D721Med (cell line): ENCODE results near the gene CLDN9.
A peak's percentile ranks its signal among the peaks of the same experiment; 100 is the strongest.

ENCODE experiments used
- DNase-seq: peaks from one replicate; pipeline ENCODE4 v3.0.0; 2011; ENCODE audit warnings: low spot score; ENCODE audit not compliant: insufficient read length
- FAIRE-seq: peaks from 2 replicates; lab custom pipeline; 2011; peaks lifted over from hg19 to GRCh38; lab: Jason Lieb, UNC
- TF ChIP-seq, protein P1 (sequence below): IDR thresholded peaks from 2 replicates; pipeline ENCODE4 v1.5.1; 2012; ENCODE audit warnings: mild to moderate bottlenecking, control low read depth; ENCODE audit not compliant: insufficient read depth; ENCODE audit errors: missing control alignments

The CLDN9 gene

DNA sequence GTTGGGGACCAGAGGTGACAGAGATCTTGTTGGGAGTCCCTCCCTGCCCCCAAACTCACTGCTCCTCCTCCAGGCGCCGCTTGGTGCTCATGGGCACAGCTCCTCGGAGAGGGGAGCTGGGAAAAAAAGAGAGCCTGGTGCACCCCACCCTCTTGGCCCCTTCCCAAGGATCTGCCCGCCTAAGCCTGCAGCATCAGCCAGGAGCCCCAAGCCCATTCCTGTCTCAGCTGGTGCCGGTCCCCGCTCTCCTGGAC, 10.6 kb downstream of the CLDN9 start:
- FAIRE-seq (no peak), DNase-seq (no peak)
- TF ChIP-seq, protein P1, sequence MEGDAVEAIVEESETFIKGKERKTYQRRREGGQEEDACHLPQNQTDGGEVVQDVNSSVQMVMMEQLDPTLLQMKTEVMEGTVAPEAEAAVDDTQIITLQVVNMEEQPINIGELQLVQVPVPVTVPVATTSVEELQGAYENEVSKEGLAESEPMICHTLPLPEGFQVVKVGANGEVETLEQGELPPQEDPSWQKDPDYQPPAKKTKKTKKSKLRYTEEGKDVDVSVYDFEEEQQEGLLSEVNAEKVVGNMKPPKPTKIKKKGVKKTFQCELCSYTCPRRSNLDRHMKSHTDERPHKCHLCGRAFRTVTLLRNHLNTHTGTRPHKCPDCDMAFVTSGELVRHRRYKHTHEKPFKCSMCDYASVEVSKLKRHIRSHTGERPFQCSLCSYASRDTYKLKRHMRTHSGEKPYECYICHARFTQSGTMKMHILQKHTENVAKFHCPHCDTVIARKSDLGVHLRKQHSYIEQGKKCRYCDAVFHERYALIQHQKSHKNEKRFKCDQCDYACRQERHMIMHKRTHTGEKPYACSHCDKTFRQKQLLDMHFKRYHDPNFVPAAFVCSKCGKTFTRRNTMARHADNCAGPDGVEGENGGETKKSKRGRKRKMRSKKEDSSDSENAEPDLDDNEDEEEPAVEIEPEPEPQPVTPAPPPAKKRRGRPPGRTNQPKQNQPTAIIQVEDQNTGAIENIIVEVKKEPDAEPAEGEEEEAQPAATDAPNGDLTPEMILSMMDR = no peak

- FAIRE-seq (no peak), DNase-seq (peak; percentile 94)
- TF ChIP-seq, protein P1 = no peak
Measured at GRCh38 chr16:3023669-3024478, 11.2 kb downstream of the CLDN9 start, which contains the start of the genes HCFC1R1 and THOC6. Gene HCFC1R1, minus strand, starts transcription at chr16:3023942. Its CDS starts 1 bp downstream, at chr16:3023941. Gene THOC6, plus strand, starts transcription at chr16:3024035. Its CDS starts 292 bp downstream, at chr16:3024327.

DNA sequence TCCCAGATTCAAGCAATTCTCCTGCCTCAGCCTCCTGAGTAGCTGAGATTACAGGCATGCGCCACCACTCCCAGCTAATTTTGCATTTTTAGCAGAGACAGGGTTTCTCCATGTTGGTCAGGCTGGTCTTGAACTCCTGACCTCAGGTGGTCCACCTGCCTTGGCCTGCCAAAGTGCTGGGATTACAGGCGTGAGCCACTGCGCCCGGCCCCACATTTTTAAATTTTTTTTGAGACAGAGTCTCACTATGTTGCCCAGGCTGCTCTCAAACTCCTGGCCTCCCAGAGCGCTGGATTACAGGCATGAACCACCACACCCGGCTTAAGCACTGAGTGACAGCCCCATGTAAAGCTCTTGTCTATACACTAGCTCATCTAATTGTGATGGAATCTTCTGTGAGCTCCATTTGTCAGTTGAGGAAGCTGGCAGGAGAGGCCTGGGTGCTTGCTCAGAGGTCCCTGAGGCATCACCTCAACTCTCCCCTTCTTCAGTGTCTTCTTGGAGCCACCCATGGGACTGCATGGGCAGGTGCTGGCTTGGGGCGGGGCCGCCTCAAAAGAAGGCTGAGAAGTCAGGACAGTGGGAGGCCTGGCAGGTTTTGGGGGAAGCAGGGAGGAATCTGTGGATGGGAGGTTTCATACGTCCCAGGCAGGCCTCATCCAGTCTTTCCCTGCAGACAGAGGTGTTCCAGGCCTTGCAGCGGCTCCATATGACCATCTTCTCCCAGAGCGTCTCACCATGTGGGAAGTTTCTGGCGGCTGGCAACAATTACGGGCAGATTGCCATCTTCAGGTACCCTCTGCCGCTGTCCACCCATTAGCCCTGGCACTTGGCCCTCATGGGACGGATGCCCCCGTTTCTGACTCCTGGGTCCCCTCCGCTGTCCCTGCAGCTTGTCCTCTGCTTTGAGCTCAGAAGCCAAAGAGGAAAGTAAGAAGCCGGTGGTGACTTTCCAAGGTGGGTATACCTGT, 12.6 kb downstream of the CLDN9 start:
- FAIRE-seq (no peak), DNase-seq (no peak)
- TF ChIP-seq, protein P1 = no peak

GRCh38 chr16:3026003-3026378, 13.3 kb downstream of the CLDN9 start:
- TF ChIP-seq, protein P1 = no peak

GRCh38 chr16:3026609-3027488, 14.1 kb downstream of the CLDN9 start:
- FAIRE-seq = no peak
- no peak for DNase-seq
- TF ChIP-seq, protein P1 = no peak

More at GRCh38 chr16:3026003-3026378, 13.3 kb downstream of the CLDN9 start:
- no peak for FAIRE-seq
- DNase-seq = no peak

DNA sequence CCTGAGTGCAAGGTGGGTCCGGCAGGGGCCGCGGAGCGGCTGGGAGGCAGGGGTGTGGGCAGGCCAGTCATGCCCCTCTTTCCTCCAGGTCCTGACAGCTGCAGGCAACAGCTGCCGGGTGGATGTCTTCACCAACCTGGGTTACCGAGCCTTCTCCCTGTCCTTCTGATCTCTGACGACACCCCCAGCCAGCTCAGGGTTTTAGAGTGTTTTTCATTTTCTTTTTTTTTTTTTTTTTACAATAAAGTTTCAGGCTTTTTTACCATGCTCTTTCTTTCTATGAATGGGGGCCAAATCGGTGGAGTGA, 14.7 kb downstream of the CLDN9 start:
- no peak for DNase-seq
- TF ChIP-seq, protein P1 = no peak
- FAIRE-seq = no peak
